K562 (cell line): ENCODE results near the gene FNBP1. TPM values are rescaled to one million over a fixed set of nuclear protein-coding genes. Genes with fewer than 3 reads are reported as not detected.

ENCODE experiments used
- ATAC-seq: fragments of 200-7000 bp; cut with Tn5 transposase; 3 replicates; pipeline ENCODE4 v1.9.1; 2020; ENCODE audit warnings: moderate library complexity
- BruUV-seq: library from RNA; stranded (reverse); fragments of 400-500 nt; replicated peaks from 2 replicates; lab custom pipeline; 2021; lab: Mats Ljungman, UMichigan
- CTCF ChIA-PET: fragments of 300-600 bp; formaldehyde crosslinking; extraction: SDS; loops from one replicate; lab custom pipeline; 2021; ENCODE audit warnings: low intra/inter-chr PET ratio; lab: Yijun Ruan, JAX
- POLR2A ChIA-PET: fragments of 300-600, 350-650 bp; sonication (Branson Sonifier 250); formaldehyde crosslinking; extraction: SDS; loops from one replicate; lab custom pipeline; 2021; ENCODE audit warnings: antibody characterized with exemption, inconsistent platforms; lab: Yijun Ruan, JAX
- DNase-seq, 4 experiments: peaks; one replicate each; pipeline versions ENCODE4 v3.0.0 to v3.0.0-alpha.2; 2011 to 2018; ENCODE audit warnings: low spot score in 3 of 4, mixed read lengths in 3 of 4; ENCODE audit errors: extremely low read depth in 1 of 4
- FAIRE-seq: peaks from 2 replicates; lab custom pipeline; 2011; peaks lifted over from hg19 to GRCh38; lab: Jason Lieb, UNC
- H2AFZ ChIP-seq: 2 replicates; pipeline ENCODE4 v1.6.0; 2011; ENCODE audit warnings: low read depth, low read length, control low read depth, inconsistent platforms
- H3K27ac ChIP-seq: fragments of 200-600 bp; 3 replicates; pipeline ENCODE4 v1.8.0; 2011; ENCODE audit warnings: low read depth, mild to moderate bottlenecking, control low read depth, inconsistent platforms, low read length, moderate library complexity, mixed read lengths; ENCODE audit errors: extremely low read depth
- H3K27me3 ChIP-seq, 2 experiments: fragments of 300-600 bp in 1 of 2; 2 replicates in 1 of 2; 3 replicates in 1 of 2; pipeline versions ENCODE4 v1.6.0 to v1.8.0; 2011; ENCODE audit warnings: inconsistent platforms in 2 of 2, low read length in 2 of 2, mild to moderate bottlenecking in 1 of 2, mixed read lengths in 1 of 2, moderate library complexity in 1 of 2; ENCODE audit not compliant: control insufficient read depth in 2 of 2, insufficient read depth in 2 of 2
- H3K36me3 ChIP-seq: fragments of 300-600 bp; 3 replicates; pipeline ENCODE4 v1.8.0; 2011; ENCODE audit warnings: mild to moderate bottlenecking, low read length, inconsistent platforms; ENCODE audit not compliant: control insufficient read depth, insufficient read depth
- H3K4me1 ChIP-seq, 2 experiments: fragments of 200-600 bp in 1 of 2; replicated peaks in 1 of 2; 2 replicates in 1 of 2; 3 replicates in 1 of 2; pipeline versions ENCODE4 v1.5.1 to v1.8.0; 2011; ENCODE audit warnings: inconsistent platforms in 2 of 2, low read length in 2 of 2, mild to moderate bottlenecking in 1 of 2, mixed read lengths in 1 of 2, moderate library complexity in 1 of 2; ENCODE audit not compliant: control insufficient read depth in 2 of 2, insufficient read depth in 2 of 2
- H3K4me2 ChIP-seq: 2 replicates; pipeline ENCODE4 v1.6.1; 2011; ENCODE audit warnings: low read length, control low read depth, inconsistent platforms, mixed read lengths; ENCODE audit not compliant: insufficient read depth
- H3K4me3 ChIP-seq: fragments of 200-600 bp; sonication (generic), shearing (Covaris generic); 2 replicates; pipeline ENCODE4 v1.5.1; 2016; ENCODE audit warnings: control low read depth, inconsistent platforms
- H3K79me2 ChIP-seq: fragments of 200-600 bp; 3 replicates; pipeline ENCODE4 v1.8.0; 2011; ENCODE audit warnings: low read length, inconsistent platforms; ENCODE audit not compliant: control insufficient read depth, insufficient read depth
- H3K9ac ChIP-seq, 2 experiments: 2 replicates each; pipeline versions ENCODE4 v1.6.0 to v1.6.1; 2011; ENCODE audit warnings: low read depth in 2 of 2, low read length in 2 of 2, control low read depth in 1 of 2, inconsistent platforms in 1 of 2, mild to moderate bottlenecking in 1 of 2, mixed read lengths in 1 of 2; ENCODE audit not compliant: insufficient read depth in 1 of 2
- H3K9me1 ChIP-seq: one replicate; pipeline ENCODE4 v1.6.0; 2011; ENCODE audit warnings: inconsistent platforms, mild to moderate bottlenecking, low read length, moderate library complexity; ENCODE audit not compliant: control insufficient read depth, insufficient read depth
- H3K9me3 ChIP-seq: replicated peaks from 2 replicates; pipeline ENCODE4 v1.5.1; 2011; ENCODE audit warnings: low read depth, low read length, inconsistent platforms; ENCODE audit not compliant: control insufficient read depth, insufficient read depth
- H4K20me1 ChIP-seq: replicated peaks from 2 replicates; pipeline ENCODE4 v1.6.1; 2011; ENCODE audit warnings: low read length, inconsistent platforms, mixed read lengths; ENCODE audit not compliant: control insufficient read depth, insufficient read depth
- CBX5 ChIP-seq: IDR thresholded peaks from 2 replicates; pipeline ENCODE4 v1.6.1; 2014; ENCODE audit warnings: low read depth, borderline replicate concordance
- FOXM1 ChIP-seq, 2 experiments: fragments of 450-650 bp in 1 of 2; sonication (generic) in 1 of 2; formaldehyde crosslinking in 1 of 2; IDR thresholded peaks; 2 replicates each; pipeline versions ENCODE4 v1.6.1 to v1.9.0; 2017 to 2022; ENCODE audit warnings: low read depth in 2 of 2, mild to moderate bottlenecking in 2 of 2, missing genetic modification reagents in 1 of 2, moderate library complexity in 1 of 2
- MYNN ChIP-seq, 2 experiments: sonication (generic); formaldehyde crosslinking in 1 of 2; IDR thresholded peaks; 2 replicates each; pipeline versions ENCODE4 v1.5.0 to v1.6.1; 2016 to 2020; ENCODE audit warnings: antibody characterized with exemption in 1 of 2, missing genetic modification reagents in 1 of 2
- NCOA4 ChIP-seq: fragments of 450-650 bp; IDR thresholded peaks from 2 replicates; pipeline ENCODE4 v1.6.1; 2018; ENCODE audit warnings: mild to moderate bottlenecking; ENCODE audit not compliant: partially characterized antibody
- PRDM10 ChIP-seq: fragments of 450-650 bp; IDR thresholded peaks from 2 replicates; pipeline ENCODE4 v1.6.1; 2018; ENCODE audit not compliant: partially characterized antibody
- TSHZ1 ChIP-seq: fragments of 250-450 bp; sonication (Bioruptor Pico); IDR thresholded peaks from 2 replicates; pipeline ENCODE4 v1.4.0; 2020; ENCODE audit warnings: mild to moderate bottlenecking, moderate library complexity
- WGBS: fragments of 100-300 bp; shearing (Covaris generic); methylation state at CpG from one replicate; pipeline ENCODE4 v1.1.6; 2016; ENCODE audit warnings: low coverage, mixed read lengths; ENCODE audit not compliant: insufficient coverage; ENCODE audit errors: missing lambda C conversion rate; 5-methylcytosine and 5-hydroxymethylcytosine counted together
- in situ Hi-C: fragments of 300-500 bp; cut with MboI; formaldehyde crosslinking; loops from 4 replicates; pipeline ENCODE4 v1.15.0; 2018; ENCODE audit warnings: inconsistent platforms, mixed read lengths
- intact Hi-C: fragments of 100-400 bp; cut with micrococcal nuclease; formaldehyde crosslinking; loops from 2 replicates; pipeline ENCODE4 v1.14.2; 2022
- polyA plus RNA-seq, 8 experiments: library from polyadenylated mRNA; depleted of rRNA in 4 of 8; stranded (reverse) in 5 of 8; unstranded in 3 of 8; fragments of >200 nt; fragmentation: Nextera tagmentation in 2 of 8; fragmentation: Illumina TruSeq in 1 of 8; extraction: Ambion mirVana in 2 of 8; extraction: Trizol in 1 of 8; gene quantifications; 2 replicates each; pipeline versions ENCODE4 v1.2.1 to v1.2.3, GENCODE V29; 2011 to 2014; ENCODE audit warnings: inconsistent platforms in 1 of 8, missing spikeins in 1 of 8
- total RNA-seq, 7 experiments: library from RNA; depleted of rRNA in 6 of 7; stranded (reverse); fragments of >200 nt in 6 of 7; fragmentation: Illumina TruSeq in 2 of 7; extraction: Trizol in 2 of 7; gene quantifications; 2 replicates each; pipeline versions ENCODE4 v1.2.1 to v1.2.3, GENCODE V29; 2011 to 2021; ENCODE audit warnings: low replicate concordance in 1 of 7
- TF ChIP-seq, protein P1 (sequence below): fragments of 450-650 bp; formaldehyde crosslinking; IDR thresholded peaks from 2 replicates; pipeline ENCODE4 v1.4.0; 2022; ENCODE audit warnings: missing genetic modification characterization
- TF ChIP-seq, protein P2 (sequence below): fragments of 450-650 bp; IDR thresholded peaks from 2 replicates; pipeline ENCODE4 v1.6.1; 2017; ENCODE audit warnings: antibody characterized with exemption

The FNBP1 gene
- total and polyA plus RNA-seq, 9 of the 15 experiments (the other 6 are each of a cell fraction or from before 2014, with no cell fraction given) = 1.8 to 14.9 (median 7.6) TPM

DNA sequence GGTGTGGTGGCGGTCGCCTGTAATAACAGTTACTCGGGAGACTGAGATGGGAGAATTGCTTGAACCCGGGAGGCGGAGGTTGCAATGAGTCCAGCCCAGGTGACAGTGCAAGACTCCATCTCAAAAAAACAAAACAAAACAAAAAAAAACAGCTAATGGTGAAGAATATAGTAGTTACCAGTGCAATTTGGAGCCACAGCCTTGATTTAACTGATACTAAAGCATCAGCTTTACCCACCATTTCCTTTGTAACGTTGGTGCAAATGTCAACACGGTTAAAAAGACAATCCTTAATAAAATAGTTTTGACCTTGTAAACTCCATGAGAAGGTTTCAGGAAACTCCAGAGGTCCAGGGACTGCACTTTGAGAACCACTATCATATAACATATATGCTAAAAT lies 41.8 kb downstream of the FNBP1 start:
- no peak for ATAC-seq
- peaks cover 5% of the 10 kb centered on the region in 2 experiments; a peak in 4 of 5 replicates for H3K4me1 ChIP-seq
- ChIA-PET POLR2A (no interaction called here), CTCF (no interaction called here)
- 50% methylated on average over 7 of the region's 7 CpGs for WGBS
- H4K20me1 ChIP-seq = no peaks in the 10 kb centered on the region
- no peaks in the 10 kb centered on the region for H3K36me3 ChIP-seq
- no peak overlapping the region for H3K27ac ChIP-seq
- no peak overlapping the region for H2AFZ ChIP-seq
- H3K79me2 ChIP-seq = no peaks in the 10 kb centered on the region
- no peak overlapping the region for H3K4me2 ChIP-seq
- no peaks in the 10 kb centered on the region for H3K9me1 ChIP-seq
- H3K27me3 ChIP-seq = no peaks in the 10 kb centered on the region
- TF ChIP-seq, protein P1, sequence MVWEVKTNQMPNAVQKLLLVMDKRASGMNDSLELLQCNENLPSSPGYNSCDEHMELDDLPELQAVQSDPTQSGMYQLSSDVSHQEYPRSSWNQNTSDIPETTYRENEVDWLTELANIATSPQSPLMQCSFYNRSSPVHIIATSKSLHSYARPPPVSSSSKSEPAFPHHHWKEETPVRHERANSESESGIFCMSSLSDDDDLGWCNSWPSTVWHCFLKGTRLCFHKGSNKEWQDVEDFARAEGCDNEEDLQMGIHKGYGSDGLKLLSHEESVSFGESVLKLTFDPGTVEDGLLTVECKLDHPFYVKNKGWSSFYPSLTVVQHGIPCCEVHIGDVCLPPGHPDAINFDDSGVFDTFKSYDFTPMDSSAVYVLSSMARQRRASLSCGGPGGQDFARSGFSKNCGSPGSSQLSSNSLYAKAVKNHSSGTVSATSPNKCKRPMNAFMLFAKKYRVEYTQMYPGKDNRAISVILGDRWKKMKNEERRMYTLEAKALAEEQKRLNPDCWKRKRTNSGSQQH = no peak
- TF ChIP-seq MYNN (IDR thresholded peaks at IDR 0.05) (no peak), MYNN (CRISPR knock-in tag; IDR thresholded peaks at IDR 0.05) (no peak), PRDM10 (no peak), NCOA4 (no peak), FOXM1 (IDR thresholded peaks at IDR 0.05; ENCODE audit: low read depth) (no peak), FOXM1 (CRISPR knock-in tag; IDR thresholded peaks at IDR 0.05; ENCODE audit: low read depth) (no peak), TSHZ1 (no peak), CBX5 (no peak)
- TF ChIP-seq, protein P2, sequence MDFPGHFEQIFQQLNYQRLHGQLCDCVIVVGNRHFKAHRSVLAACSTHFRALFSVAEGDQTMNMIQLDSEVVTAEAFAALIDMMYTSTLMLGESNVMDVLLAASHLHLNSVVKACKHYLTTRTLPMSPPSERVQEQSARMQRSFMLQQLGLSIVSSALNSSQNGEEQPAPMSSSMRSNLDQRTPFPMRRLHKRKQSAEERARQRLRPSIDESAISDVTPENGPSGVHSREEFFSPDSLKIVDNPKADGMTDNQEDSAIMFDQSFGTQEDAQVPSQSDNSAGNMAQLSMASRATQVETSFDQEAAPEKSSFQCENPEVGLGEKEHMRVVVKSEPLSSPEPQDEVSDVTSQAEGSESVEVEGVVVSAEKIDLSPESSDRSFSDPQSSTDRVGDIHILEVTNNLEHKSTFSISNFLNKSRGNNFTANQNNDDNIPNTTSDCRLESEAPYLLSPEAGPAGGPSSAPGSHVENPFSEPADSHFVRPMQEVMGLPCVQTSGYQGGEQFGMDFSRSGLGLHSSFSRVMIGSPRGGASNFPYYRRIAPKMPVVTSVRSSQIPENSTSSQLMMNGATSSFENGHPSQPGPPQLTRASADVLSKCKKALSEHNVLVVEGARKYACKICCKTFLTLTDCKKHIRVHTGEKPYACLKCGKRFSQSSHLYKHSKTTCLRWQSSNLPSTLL = no peak
- TF ChIP-seq, all 486 proteins: peak for 0
- Histone ChIP-seq H3K9me3 (no peaks in the 10 kb centered on the region), H3K4me3 (no peak overlapping the region), H3K9ac (no peak overlapping the region)
- DNase-seq (no peak), FAIRE-seq (no peak)
- in situ Hi-C loops (no loop called here), intact Hi-C loops (no loop called here)
- no TSS peak for BruUV-seq
